ENCODE results near the gene SH3RF2. TPM values are rescaled to one million over a fixed set of nuclear protein-coding genes. Genes with fewer than 3 reads are reported as not detected.

SH3RF2 gene
- total and polyA plus RNA-seq, 10 of the 15 experiments (the other 5 are each of a cell fraction or from before 2014, with no cell fraction given), result 0.15 TPM; not detected in 9

GRCh38 chr5:146047396-146047795 lies 111.0 kb downstream of the SH3RF2 start (continued):
- TF ChIP-seq IRF3 (IDR thresholded peaks at IDR 0.05) (no peak), CHD2 (IDR thresholded peaks at IDR 0.05; ENCODE audit: borderline replicate concordance, low read depth, low read length) (no peak), EGR1 (IDR thresholded peaks at IDR 0.05; ENCODE audit: borderline replicate concordance in 1 of 2, low read depth in 2 of 2, low read length in 2 of 2) (no peak), E2F8 (IDR thresholded peaks at IDR 0.05; ENCODE audit: low read depth, partially characterized antibody) (no peak), SUPT20H (IDR thresholded peaks at IDR 0.05; ENCODE audit: borderline replicate concordance, control insufficient read depth, low read depth, low read length) (no peak)

GRCh38 chr5:146048994-146049703 lies 112.8 kb downstream of the SH3RF2 start:
- no peak overlapping the region for H3K4me2 ChIP-seq (ENCODE audit: control insufficient read depth, insufficient read depth)
- ChIA-PET RAD21 (ENCODE audit: unreplicated experiment) (no interaction called here), POLR2A (no interaction called here), SMC1A (ENCODE audit: uncharacterized antibody, unreplicated experiment) (interaction anchor here (1.6 kb wide), 1 partner anchor 22 kb away, joined by 3 read pairs; no protein-coding TSS in a partner anchor), CTCF (no interaction called here)
- no peaks in the 10 kb centered on the region for H3K79me2 ChIP-seq (ENCODE audit: control insufficient read depth, insufficient read depth, low read length)
- no peak for TF ChIP-seq NR2C2 (IDR thresholded peaks at IDR 0.05; ENCODE audit: borderline replicate concordance, control insufficient read depth, insufficient read length, low read depth)
- peak; percentile 34 to 52 (median 40); a peak in 4 of 6 replicates for TF ChIP-seq CTCF (IDR thresholded peaks at IDR 0.05 in 2 of 3, conservative IDR thresholded peaks at IDR 0.05 in 1 of 3; ENCODE audit: control insufficient read depth in 2 of 3, extremely low read depth in 1 of 3, insufficient read depth in 1 of 3, low read depth in 3 of 3, low read length in 3 of 3)
- peak; percentile 68 for TF ChIP-seq RAD21 (IDR thresholded peaks at IDR 0.05; ENCODE audit: insufficient read depth, low read depth, low read length)
- TF ChIP-seq RUNX3 (IDR thresholded peaks at IDR 0.05; ENCODE audit: low read length), result peak; percentile 58
- H3K27me3 ChIP-seq (replicated peaks in 1 of 2; ENCODE audit: control insufficient read depth in 2 of 2, insufficient read depth in 2 of 2, low read length in 1 of 2), result no peaks in the 10 kb centered on the region; a peak in 3 of 4 replicates
- WGBS (ENCODE audit: insufficient coverage, insufficient replicate concordance, low lambda C conversion rate, missing lambda C conversion rate), result 58% methylated on average over 15 of the region's 15 CpGs
- no TSS peak for BruUV-seq (replicated peaks)
- H4K20me1 ChIP-seq (ENCODE audit: control insufficient read depth, insufficient read depth), result no peaks in the 10 kb centered on the region
- no peaks in the 10 kb centered on the region for H3K4me1 ChIP-seq (ENCODE audit: control insufficient read depth, insufficient read depth, low read length)
- DNase-seq (ENCODE audit: low read depth, low spot score) (no peak), ATAC-seq (peak; percentile 59), FAIRE-seq (no peak)
- no peak overlapping the region for H3K4me3 ChIP-seq
- intact Hi-C loops (cut with micrococcal nuclease; ENCODE audit: unreplicated experiment), result loop anchor here (5.0 kb wide), 2 partner anchors 352 to 367 kb away; no protein-coding TSS in a partner anchor
- in situ Hi-C loops (cut with MboI), result no loop called here
- H3K9ac ChIP-seq (ENCODE audit: control insufficient read depth, insufficient read depth, low read length), result no peak overlapping the region
- H2AFZ ChIP-seq (ENCODE audit: control insufficient read depth, low read depth, low read length), result no peak overlapping the region
- no peaks in the 10 kb centered on the region for H3K9me3 ChIP-seq (replicated peaks; ENCODE audit: control insufficient read depth, insufficient read depth, low read length)
- H3K27ac ChIP-seq (ENCODE audit: control insufficient read depth, insufficient read depth), result no peak overlapping the region
- H3K36me3 ChIP-seq (ENCODE audit: control insufficient read depth in 2 of 2, insufficient read depth in 2 of 2, low read length in 1 of 2), result no peaks in the 10 kb centered on the region

Data from GM12878 (cell line).